ENCODE results near the gene EPB41L1. TPM values are rescaled to one million over a fixed set of nuclear protein-coding genes. Genes with fewer than 3 reads are reported as not detected.

EPB41L1 gene
- total RNA-seq, 3 donors from 2014 or later = 0.22 to 0.50 (median 0.33) TPM

DNA sequence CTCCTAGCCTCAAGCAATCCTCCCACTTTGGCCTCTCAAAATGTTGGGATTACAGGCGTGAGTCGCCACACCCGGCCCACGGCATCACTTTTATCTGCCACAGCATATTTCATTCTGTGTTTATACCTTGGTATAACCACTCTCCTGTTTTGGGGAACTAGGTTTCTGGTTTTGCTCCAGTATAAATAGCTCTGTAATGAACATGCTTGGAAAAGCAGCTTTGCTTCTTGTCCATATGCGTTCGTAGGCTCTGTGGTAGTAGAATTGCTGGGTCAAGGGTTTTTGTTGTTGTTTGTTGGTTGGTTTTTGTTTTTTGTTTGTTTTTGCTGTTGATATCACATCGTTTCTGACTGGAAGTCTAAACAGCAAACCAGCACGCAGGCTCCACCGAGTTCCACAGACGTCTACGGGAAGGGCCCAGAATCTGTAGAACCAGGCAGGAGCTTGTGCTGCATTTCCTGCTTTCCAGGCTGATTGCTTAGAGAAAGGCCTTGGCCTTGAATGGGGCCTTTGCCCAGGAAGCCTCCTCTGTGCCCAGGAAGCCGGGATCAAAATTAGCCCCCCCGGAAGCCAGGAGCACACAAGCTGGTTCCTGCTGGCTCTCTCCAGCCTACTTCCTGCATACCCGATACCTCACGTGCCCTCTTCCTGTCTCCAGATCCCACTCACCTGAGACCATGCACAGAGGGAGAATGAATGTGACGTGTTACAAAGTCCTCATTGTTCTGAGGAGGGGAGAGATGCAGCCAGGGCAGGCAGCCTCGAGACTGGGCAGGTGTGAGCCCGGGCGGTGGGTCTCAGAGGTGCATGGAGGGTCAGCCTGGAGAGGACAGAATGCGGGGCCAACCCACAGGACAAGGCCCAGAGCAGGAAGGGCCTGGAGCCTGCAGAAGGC is 116.5 kb downstream of the EPB41L1 start:
- peaks cover 8% of the 10 kb centered on the region for H3K27me3 Mint-ChIP-seq (ENCODE audit: low read depth)
- no peaks in the 10 kb centered on the region for H3K36me3 Mint-ChIP-seq (ENCODE audit: insufficient read depth)
- H3K9me3 Mint-ChIP-seq = no peaks in the 10 kb centered on the region
- no peak overlapping the region for H3K4me3 Mint-ChIP-seq
- H3K4me1 Mint-ChIP-seq (ENCODE audit: low read depth) = no peaks in the 10 kb centered on the region
- ATAC-seq (no peak), DNase-seq (no peak)

DNA sequence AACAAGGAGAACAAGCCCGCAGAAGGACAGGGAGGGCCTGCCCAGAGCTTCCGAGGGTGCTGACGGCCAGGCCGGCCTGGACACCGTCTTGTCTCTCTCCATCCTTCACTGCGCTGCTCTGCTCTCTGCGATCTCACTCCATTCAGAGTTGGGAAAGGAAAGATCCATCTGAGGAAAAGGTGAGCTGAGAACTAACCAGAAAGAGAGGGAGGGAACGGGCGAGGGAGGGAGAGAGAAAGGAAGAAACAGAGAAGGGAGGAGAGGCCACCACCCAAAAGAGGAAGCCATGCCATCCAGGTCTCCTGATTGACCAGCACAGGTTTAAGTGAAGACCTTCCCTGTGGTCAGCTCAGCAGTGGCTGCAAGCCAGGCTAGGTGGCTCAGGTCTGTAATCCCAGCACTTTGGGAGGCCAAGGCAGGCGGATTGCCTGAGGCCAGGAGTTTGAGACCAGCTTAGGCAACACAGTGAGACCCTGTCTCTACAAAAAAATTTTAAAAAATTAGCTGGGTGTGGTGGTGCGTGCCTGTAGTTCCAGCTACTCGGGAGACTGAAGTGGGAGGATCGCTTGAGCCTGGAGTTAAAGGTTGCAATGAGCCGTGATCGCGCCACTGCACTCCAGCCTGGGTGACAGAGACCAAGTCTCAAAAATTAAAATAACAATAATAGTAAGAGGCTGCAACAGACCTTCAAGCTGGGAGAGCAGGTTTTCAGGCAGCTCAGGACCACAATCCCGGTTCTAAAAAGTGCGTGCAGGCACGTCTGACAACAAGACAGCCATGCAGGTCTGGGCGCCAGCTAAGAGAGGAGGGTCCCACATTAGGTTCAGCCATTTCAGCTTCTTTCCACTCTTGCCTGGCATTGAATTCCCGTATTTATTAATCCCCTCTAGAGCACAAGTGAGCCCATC is 117.4 kb downstream of the EPB41L1 start:
- DNase-seq (no peak), ATAC-seq (no peak)
- H3K4me3 Mint-ChIP-seq = no peak overlapping the region
- H3K27me3 Mint-ChIP-seq (ENCODE audit: low read depth) = peaks cover 9% of the 10 kb centered on the region
- H3K9me3 Mint-ChIP-seq = no peaks in the 10 kb centered on the region
- no peaks in the 10 kb centered on the region for H3K4me1 Mint-ChIP-seq (ENCODE audit: low read depth)
- H3K36me3 Mint-ChIP-seq (ENCODE audit: insufficient read depth) = no peaks in the 10 kb centered on the region

DNA sequence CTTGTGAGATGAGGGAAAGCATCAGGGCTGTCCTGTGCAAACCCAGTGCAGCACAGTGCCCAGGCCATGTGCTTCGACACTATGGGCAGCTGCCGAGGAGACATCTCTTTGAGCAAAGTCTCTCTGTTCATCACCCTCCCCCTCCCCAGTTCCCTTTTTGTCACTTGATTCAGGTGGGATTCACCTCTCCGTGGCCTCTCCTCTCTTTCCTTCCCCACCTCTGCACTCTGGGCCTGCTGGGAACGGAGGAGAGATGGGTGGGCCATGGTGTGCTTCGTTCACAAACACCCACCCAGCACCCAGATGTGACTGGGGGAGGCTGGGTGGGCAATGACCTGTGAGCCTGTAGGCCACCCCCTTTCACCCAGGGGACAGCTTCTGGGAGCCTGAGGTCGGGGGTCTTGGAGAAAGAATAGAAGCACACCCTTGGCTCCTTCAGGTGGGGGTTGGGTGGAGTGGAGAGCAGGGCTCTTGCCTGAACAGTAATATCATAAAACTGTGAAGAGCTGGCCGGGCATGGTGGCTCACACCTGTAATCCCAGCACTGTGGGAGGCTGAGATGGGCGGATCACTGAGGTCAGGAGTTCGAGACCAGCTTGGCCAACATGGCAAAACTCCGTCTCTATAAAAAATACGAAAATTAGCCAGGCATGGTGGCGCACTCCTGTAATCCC is 118.1 kb downstream of the EPB41L1 start:
- H3K9me3 Mint-ChIP-seq = no peaks in the 10 kb centered on the region
- DNase-seq (no peak), ATAC-seq (no peak)
- H3K4me3 Mint-ChIP-seq = no peak overlapping the region
- peaks cover 13% of the 10 kb centered on the region for H3K27me3 Mint-ChIP-seq (ENCODE audit: low read depth)
- no peaks in the 10 kb centered on the region for H3K4me1 Mint-ChIP-seq (ENCODE audit: low read depth)
- H3K36me3 Mint-ChIP-seq (ENCODE audit: insufficient read depth) = no peaks in the 10 kb centered on the region

DNA sequence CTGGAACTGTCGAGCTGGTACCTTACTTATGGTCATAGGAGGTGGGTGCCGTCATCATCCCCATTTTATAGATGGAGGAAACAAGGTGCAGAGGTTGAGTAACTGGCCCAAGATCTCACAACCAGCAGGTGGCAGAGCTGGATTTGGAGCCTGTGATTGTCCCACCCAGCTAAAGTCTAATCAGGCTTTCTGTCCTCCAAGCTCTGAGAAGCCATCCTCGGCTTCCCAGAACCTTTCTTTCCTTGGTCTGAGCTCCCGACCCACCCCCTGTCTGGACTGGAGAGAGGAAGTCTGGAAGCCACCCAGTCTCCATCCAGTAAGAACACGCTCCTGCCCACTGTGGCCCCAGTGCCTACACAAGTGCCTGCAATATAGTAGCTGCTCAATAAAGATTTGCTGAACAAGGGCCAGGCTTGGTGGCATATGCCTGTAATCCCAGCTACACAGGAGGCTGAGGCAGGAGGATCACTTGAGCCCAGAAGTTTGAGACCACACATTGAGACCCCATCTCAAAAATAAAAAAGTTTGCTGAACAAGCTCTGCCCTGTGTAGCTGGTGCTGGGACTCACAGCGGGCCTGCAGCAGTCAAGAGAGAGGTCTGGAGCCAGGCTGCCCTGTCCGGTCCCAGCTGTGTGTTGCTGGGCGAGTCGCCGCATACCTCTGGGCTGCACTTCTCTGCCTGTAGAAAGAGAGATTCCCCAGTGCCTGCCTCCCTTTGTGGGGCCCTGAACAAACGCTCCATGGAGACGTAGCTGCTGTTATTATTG is 119.1 kb downstream of the EPB41L1 start:
- Mint-ChIP-seq H3K36me3 (ENCODE audit: insufficient read depth) (no peaks in the 10 kb centered on the region), H3K27me3 (ENCODE audit: low read depth) (peaks cover 18% of the 10 kb centered on the region), H3K4me3 (no peak overlapping the region), H3K4me1 (ENCODE audit: low read depth) (no peaks in the 10 kb centered on the region), H3K9me3 (no peaks in the 10 kb centered on the region)
- no peak for ATAC-seq
- DNase-seq = no peak

DNA sequence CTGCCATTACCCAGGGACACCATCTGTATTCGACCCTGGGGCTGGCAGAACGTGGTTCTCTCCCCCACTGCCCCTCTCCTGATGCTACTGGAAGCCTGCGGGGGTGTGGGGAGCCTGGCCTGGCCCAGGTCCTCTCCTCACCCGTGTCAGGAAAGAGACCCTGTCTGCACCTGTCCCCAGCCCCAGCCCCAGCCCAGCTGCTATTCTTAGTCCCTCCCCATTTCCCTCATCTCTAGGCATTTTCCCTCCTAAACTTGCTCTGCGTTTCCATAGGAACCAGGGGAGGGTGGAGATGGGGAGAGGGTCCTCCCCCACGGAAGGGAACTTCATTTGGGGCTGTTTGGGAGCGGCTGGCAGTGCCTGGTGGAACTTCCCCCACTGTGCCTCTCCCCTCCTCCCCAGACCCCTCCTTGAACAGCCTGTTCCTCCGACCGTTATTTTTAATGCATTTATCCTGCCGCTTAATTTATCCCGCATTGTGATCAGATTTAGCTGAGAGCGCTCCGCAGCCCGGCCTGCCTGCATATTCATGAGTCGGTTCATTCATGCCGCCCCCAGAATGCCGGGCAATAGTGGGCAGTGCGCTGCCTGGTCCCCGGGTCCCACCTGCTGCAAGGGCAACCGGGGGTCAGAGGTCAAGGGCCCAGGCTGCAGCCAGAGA is 119.8 kb downstream of the EPB41L1 start:
- no peaks in the 10 kb centered on the region for H3K9me3 Mint-ChIP-seq
- no peak overlapping the region for H3K4me3 Mint-ChIP-seq
- no peak for DNase-seq
- ATAC-seq = no peak
- H3K36me3 Mint-ChIP-seq (ENCODE audit: insufficient read depth) = no peaks in the 10 kb centered on the region
- peaks cover 18% of the 10 kb centered on the region for H3K27me3 Mint-ChIP-seq (ENCODE audit: low read depth)
- no peaks in the 10 kb centered on the region for H3K4me1 Mint-ChIP-seq (ENCODE audit: low read depth)

DNA sequence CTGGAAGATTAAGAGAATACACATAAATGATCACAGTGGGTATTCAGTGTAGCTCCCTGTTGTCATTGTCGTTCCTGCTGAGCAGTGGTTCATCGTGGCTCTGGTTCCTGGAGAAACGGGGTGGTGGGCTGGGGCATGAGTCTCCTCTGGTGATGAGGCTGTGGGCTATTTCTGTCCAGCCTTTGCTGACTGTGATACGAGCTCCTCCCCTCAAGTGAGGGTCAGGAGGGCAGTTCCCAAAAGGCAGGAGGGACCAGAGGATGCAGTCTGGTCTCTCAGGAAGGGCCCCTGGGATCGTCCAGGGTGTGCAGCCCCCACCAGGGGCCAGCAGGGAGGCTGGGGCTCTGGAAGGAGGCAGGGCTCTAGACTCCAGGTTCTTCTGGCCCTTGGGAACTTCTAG is 120.5 kb downstream of the EPB41L1 start:
- no peaks in the 10 kb centered on the region for H3K9me3 Mint-ChIP-seq
- H3K4me3 Mint-ChIP-seq = no peak overlapping the region

DNA sequence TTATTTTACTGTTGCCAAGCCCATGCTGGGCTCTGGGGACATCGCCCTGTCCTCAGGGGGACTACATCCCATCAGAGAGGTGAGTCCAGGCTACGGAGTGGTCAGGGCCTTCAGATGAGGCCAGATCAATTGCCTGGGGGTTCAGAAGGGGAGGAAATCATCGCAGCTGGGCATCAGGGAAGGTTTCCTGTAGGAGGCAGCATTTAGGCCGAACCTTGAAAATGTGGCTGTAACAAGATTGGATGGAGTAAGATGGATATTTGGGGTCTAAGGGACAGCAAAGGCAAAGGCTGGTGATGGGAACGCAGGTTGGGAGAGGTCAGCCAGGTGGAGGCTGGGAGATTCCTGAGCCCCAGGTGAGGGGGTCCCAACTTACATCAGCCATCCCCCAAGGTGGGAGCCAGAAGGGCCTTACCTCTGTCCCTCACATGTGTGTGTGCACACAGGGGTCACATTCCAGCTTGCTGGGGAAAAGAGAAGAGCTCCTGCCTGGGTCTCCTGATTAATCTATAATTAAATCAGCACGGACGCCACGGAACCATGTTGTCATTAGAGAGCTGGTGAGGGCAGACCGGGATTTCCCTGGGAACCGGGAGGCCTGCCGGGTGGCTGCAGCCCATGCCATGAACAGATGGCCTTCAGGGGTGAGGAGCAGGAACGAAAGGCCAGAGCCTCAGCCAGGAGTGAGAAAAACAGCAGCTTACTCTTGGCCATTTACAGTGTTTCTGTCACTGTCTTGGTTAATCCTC is 121.1 kb downstream of the EPB41L1 start:
- Mint-ChIP-seq H3K4me1 (ENCODE audit: low read depth) (no peaks in the 10 kb centered on the region), H3K27me3 (ENCODE audit: low read depth) (peaks cover 21% of the 10 kb centered on the region), H3K36me3 (ENCODE audit: insufficient read depth) (no peaks in the 10 kb centered on the region), H3K4me3 (no peak overlapping the region), H3K9me3 (no peaks in the 10 kb centered on the region)
- no peak for DNase-seq
- ATAC-seq = no peak

More for the DNA sequence above, 120.5 kb downstream of the EPB41L1 start:
- ATAC-seq (no peak), DNase-seq (no peak)
- H3K36me3 Mint-ChIP-seq (ENCODE audit: insufficient read depth) = no peaks in the 10 kb centered on the region
- no peaks in the 10 kb centered on the region for H3K4me1 Mint-ChIP-seq (ENCODE audit: low read depth)
- peaks cover 18% of the 10 kb centered on the region for H3K27me3 Mint-ChIP-seq (ENCODE audit: low read depth)

DNA sequence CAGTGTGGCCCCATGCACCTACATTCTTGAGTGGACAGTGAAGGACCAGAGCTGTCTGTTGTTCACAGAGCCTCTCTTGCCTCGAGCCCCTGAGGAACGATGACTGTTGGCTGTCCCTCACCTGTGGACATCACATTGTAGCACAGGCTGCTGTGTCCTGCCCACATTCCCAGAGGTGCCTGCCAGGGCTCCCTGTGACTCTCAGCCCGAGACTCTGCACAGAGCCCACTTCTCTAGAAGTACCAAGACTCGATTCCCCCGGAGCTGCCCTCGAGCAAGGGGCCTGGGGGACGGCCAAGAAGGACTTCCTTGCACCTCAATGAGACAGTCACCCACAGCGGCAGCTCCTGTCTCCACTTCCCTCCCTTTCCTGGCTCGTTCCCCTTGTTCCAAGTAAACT is 123.0 kb downstream of the EPB41L1 start:
- no peak overlapping the region for H3K4me3 Mint-ChIP-seq
- no peak for DNase-seq
- peaks cover 22% of the 10 kb centered on the region for H3K27me3 Mint-ChIP-seq (ENCODE audit: low read depth)
- H3K4me1 Mint-ChIP-seq (ENCODE audit: low read depth) = no peaks in the 10 kb centered on the region
- no peaks in the 10 kb centered on the region for H3K9me3 Mint-ChIP-seq
- no peaks in the 10 kb centered on the region for H3K36me3 Mint-ChIP-seq (ENCODE audit: insufficient read depth)
- no peak for ATAC-seq

DNA sequence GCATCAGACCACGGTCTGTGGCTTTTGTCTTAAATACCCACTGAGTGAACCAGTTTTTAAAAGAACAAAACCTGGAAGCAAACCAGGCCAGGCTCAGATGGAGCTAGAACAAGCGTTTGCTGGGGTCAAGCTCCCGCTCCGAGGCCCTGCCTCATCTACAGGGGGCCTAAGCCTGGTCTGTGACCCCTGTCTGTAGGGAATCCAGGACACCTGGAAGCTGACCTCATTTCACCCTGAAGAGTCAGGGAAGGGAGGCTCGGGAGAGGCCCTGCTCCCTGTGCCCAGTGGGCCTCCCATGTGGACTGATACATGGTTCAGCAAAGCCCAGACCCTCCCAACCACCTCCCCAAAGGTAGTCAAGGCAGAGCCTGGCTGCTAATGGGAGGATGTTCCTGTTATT is 124.8 kb downstream of the EPB41L1 start:
- Mint-ChIP-seq H3K27me3 (ENCODE audit: low read depth) (peaks cover 20% of the 10 kb centered on the region), H3K9me3 (no peaks in the 10 kb centered on the region), H3K4me1 (ENCODE audit: low read depth) (no peaks in the 10 kb centered on the region), H3K36me3 (ENCODE audit: insufficient read depth) (no peaks in the 10 kb centered on the region), H3K4me3 (no peak overlapping the region)
- DNase-seq (no peak), ATAC-seq (no peak)

DNA sequence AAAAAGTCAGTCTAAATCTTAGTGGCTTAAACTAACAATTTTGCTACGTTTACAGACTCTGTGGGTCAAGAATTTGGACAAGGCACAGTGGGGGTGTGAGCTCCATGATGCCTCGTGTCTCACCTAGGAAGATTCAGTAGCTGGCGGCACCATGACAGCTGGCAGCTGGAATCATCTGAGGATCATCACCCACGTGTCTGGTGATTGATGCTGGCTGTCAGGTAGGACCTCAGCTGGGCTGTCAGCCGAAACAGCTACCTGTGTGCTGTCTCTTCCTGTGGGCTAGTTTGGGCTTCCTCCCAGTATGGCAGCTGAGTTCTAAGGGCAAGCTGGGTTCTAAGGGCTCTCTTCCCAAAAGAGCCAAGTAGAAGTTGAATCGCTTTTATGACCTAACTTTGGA is 125.2 kb downstream of the EPB41L1 start:
- ATAC-seq = no peak
- no peaks in the 10 kb centered on the region for H3K4me1 Mint-ChIP-seq (ENCODE audit: low read depth)
- H3K27me3 Mint-ChIP-seq (ENCODE audit: low read depth) = peaks cover 20% of the 10 kb centered on the region
- no peak for DNase-seq
- H3K9me3 Mint-ChIP-seq = no peaks in the 10 kb centered on the region
- H3K36me3 Mint-ChIP-seq (ENCODE audit: insufficient read depth) = no peaks in the 10 kb centered on the region
- no peak overlapping the region for H3K4me3 Mint-ChIP-seq

DNA sequence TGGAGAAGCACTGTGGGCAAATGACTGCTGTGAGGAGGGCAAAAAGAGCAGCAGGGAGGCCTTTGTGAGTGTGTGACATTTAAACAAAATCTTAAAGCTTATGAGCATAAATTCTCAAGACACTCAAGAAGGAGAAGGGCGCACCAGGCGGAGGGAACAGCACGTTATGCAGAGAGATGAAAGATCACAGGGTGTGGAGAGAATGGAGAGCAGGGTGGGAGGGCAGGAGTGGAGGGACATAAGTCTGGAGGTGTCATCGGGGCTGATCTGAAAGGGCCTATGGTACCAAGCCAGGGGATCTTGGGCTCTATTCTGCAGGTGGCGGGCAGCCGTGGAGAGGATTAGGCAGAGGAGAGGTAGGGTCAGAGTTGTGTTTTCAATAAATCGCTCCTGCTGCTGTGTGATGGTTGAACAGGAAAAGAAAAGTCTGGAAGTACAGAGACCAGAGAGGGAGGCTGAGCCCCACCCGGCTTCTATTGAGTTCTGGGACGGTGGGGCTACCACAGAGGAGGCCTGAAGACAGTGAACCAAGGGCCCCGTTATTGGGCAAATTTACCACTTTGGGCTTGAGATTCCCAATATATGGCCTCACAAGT is 127.3 kb downstream of the EPB41L1 start:
- no peaks in the 10 kb centered on the region for H3K9me3 Mint-ChIP-seq
- DNase-seq (no peak), ATAC-seq (no peak)
- H3K27me3 Mint-ChIP-seq (ENCODE audit: low read depth) = peaks cover 19% of the 10 kb centered on the region
- no peaks in the 10 kb centered on the region for H3K4me1 Mint-ChIP-seq (ENCODE audit: low read depth)
- no peak overlapping the region for H3K4me3 Mint-ChIP-seq
- H3K36me3 Mint-ChIP-seq (ENCODE audit: insufficient read depth) = no peaks in the 10 kb centered on the region

Data from activated T-cell treated with anti-CD3 and anti-CD28 coated beads, Interleukin-2, amount 50 U/mL, for 4 hours (primary cell).